Stimulated activated CD4-positive, alpha-beta T cell treated with anti-CD3 and anti-CD28 coated beads, Interleukin-4, amount 100 ng/mL, for 4 hours (primary cell): ENCODE measurements around the gene BRD1.
"Not testable (repeated sequence)": the region's sequence is repeated elsewhere in the genome, so short reads cannot be mapped to it uniquely, and the experiment has no call there.

Experiments used
- DNase-seq, 2 experiments: peaks; one replicate each; pipeline ENCODE4 v3.0.0-alpha.2; 2020

The BRD1 gene

GRCh38 chr22:49781886-49782285, 45.8 kb downstream of the BRD1 start:
- not testable (repeated sequence) for DNase-seq

- DNase-seq: no peak
Measured at GRCh38 chr22:49781289-49781782, 46.3 kb downstream of the BRD1 start.

DNA sequence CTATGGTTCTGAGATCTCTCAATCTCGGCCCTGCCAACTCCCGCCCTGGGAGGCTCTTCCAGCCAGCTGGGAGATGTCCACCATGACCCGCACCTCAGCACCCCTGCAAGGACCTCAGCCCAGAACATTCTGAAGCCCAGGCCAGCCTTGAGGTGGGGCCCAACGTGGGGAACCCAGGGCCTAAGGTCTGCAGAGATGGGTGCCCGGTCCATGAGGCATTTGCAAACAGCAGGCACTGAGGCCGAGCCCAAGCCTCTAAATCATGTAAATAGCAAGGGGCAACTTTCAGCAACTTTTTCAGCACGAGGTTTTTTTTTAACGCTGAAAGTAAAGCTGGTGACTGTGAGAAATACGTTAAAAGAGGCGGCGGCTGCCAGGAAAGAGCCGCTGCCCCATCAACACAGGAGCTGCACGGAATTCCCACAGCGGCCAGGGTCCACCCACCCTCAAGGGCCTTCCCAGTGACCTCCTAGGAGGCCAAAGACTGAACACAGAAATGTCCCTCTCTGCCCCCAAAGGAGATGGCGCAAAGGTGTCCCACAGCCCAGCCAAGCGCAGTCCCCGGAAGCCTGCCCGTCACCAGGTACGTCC, 46.9 kb downstream of the BRD1 start:
- no peak for DNase-seq

DNA sequence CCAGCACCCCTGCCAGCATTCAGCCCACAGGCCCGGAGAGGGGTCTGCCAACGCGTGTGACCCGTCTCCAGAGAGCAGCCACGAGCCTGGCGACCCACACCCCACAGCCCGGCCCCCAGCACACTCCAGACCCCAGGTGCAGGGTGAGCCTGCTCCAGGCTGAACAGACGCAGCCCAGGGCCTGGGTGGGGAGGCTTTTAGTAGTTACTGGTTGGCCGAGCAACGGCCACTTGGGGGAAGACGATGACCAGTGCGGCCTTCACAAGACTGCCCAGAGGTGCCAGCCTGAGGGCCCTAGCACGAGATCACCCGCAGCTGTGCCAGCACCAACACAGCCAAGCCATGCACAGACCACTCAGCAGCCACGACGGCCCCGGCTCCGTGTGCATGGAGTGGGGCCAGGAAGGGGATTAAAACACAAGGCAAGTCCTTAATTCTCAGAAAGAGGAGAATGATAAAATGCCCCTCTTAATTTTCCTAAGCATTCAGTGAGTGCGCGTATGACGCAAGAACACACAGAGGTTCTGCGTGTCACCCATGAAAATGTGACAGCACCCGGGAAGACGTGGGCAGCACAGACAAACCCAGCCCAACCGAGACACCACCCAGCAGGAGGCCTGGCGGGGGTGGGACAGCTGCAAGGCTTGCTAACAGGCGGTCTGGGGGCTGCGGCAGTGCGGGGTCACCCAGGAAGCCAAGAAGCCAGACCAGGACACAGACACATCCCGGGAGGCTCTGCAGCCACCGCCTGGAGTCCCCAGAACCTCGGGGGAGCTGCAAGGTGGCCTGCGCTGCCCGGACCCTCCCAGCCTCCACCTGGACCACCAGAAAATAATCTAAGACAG, 47.6 kb downstream of the BRD1 start:
- no peak for DNase-seq

DNA sequence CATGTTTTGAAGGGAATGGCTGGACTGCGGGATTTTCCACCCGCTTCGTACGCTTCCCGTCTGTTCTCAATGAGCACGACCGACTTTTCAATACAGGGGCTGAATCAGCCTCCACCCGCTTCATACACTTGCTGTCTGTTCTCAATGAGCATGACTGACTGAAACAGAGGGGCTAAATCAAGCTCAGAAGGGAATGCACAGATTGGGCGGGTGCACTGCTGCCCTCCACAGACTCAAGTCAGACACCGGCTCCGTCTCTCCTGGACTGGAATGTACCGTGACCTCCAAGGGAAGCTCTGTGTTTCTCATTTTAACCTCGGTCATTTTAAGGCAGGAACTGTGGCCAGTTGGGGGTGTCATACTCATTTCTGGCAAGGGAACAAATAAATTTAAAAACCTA, 48.5 kb downstream of the BRD1 start:
- no peak for DNase-seq

DNA sequence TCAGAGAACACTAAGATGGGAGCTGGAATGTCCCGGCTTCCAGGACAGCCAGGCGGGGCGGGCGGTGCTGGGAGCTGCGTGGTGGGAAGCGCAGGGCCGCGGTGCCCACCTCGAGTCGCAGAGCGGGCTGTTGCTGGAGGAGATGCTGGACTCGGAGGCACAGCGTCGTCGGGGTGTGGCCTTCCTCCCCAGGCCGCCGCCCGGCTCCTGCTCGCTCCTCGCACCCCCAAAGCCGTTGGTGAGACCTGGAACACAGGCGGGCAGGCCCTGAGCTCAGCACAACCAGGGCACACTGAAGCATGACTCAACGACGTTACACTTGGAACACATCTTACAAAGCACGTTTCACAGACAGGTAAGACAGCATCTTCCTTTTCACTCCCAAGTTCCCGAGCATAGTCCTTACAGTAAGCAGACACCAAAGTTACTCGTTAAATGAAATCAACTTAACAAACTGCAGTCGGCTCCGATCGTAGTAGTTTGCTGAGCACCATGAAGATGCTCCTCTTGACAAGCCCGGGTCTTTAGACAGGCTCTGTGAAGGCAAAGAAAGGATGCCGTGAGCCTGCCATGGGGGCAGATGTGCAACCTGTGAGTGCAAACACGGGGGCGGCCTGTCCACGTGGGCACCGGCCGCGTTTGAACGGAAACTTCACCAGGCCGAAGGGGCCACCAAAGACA, 50.0 kb downstream of the BRD1 start:
- DNase-seq: no peak

DNA sequence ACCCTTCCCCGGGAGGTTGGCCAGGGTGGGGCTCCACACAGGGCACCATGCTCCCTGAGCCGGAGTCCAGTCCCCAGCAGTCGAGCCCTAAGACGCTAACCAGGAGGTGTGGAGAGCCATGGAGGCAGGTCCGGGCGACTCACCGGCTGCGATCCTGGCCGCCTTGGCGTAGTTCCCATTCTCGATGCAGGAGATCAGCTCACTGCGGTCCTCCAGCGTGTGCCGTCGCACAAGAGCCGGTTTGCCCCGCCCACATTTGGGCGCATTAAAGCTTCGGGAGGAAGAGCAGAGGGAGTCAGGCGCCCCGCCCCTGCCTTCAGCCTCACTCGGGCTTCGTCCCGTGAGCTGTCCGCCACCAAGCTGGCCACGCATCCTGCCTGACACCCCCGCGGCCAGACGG, 50.8 kb downstream of the BRD1 start:
- no peak for DNase-seq

DNA sequence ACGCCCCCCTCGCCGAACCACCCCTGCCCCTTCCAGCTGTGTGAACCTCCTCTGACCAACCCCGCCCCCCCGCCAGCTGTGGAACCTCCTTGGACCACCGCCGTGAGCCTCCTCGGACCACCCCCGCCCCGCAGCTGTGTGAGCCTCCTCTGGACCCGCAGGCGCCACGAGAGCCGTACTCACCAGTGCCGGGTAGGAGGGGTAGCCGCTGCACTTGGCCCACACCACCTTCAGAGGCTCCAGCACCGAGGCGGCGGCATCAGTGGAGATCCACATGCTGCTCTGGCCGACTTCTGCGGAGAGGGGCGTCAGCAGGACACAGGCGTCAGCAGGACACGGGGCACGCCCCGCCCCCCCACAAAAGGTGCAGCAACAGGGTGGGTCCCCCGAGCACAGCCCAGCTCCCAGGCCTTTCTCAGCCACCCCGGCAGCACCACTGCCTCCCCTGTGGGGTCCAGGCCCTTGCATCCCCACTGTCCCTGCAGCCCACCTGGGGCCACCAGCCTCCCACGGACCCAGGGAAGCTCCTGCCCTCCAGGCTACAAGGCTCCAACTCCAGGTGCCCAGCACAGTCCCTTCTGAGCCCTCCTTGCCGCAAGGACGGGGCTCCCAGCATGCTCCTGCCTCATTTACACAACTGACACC, 51.7 kb downstream of the BRD1 start:
- no peak for DNase-seq

- DNase-seq: no peak
Measured at GRCh38 chr22:49775191-49775866, 52.3 kb downstream of the BRD1 start.

DNA sequence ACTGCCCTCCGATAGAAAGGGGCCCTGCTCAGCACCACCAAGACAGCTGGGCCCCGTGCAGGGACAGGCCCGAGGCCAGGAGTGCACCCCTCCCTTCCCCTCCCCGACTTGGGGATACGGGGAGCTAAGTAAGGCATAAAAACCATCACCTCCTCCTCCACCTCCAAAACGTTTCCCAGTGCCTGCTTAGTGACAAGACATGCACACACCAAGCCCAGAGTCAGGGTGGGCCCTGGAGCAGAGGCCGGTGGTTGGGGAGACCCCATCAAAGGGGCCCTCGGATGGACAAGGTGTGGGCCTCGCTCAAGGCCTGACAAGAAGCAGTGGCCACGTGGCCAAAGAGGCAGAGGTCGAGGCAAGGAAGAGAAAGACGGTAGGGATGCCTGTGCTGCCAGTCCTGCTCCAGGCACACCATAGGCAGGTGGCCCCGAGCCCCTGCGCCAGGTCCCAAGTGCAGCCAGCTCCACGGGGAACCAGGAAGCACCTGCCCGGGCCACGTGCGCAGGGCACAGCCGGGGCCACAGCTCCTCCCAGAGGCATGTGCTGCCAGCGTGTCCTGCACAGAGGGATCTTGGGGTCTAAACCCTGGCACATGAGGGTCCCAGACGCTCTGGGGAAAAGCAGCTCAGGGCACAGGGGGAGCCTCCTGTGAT, 53.0 kb downstream of the BRD1 start:
- no peak for DNase-seq

DNA sequence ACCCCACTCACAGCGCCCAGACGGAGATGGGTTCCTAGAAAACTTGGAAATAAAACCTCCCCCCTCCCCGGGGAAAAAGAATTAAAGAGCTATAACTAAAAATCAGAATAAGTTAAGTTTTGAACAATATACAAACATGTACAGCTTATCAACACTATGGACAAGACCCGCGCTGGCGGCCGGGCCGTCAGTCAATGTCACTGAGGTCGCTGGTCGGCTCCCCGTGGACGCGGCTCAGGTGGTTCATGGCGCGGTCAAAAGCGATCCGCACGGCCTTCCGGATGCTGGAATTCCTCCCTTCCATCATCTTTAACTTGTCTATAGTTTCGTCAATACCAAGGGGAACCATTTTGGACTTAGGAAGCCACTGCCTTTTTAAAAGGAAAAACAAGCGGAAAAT, 53.6 kb downstream of the BRD1 start:
- DNase-seq: no peak

- DNase-seq: no peak
Measured at GRCh38 chr22:49773531-49773930, 54.1 kb downstream of the BRD1 start.

DNA sequence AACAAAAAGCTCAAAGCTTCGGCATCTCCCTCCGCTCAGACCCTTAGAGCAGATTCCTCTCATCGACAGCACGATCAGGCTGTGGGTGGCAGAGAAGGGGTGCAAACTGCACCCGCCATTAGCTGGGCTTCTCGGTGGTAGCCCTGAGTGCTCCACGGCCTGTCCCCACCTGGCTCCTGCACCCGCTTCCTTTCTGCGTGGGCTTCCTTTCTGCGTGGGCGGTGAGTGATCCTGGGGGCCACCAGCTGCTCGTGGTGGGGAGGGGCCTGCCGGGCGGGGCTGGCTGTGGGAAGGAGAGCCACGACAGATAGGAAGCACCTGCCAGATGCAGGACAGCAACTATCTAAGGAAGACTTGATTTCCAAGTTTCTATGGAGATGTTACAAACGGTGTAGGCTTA, 55.0 kb downstream of the BRD1 start:
- no peak for DNase-seq

- no peak for DNase-seq
Measured at GRCh38 chr22:49771266-49772065, 56.2 kb downstream of the BRD1 start.

DNA sequence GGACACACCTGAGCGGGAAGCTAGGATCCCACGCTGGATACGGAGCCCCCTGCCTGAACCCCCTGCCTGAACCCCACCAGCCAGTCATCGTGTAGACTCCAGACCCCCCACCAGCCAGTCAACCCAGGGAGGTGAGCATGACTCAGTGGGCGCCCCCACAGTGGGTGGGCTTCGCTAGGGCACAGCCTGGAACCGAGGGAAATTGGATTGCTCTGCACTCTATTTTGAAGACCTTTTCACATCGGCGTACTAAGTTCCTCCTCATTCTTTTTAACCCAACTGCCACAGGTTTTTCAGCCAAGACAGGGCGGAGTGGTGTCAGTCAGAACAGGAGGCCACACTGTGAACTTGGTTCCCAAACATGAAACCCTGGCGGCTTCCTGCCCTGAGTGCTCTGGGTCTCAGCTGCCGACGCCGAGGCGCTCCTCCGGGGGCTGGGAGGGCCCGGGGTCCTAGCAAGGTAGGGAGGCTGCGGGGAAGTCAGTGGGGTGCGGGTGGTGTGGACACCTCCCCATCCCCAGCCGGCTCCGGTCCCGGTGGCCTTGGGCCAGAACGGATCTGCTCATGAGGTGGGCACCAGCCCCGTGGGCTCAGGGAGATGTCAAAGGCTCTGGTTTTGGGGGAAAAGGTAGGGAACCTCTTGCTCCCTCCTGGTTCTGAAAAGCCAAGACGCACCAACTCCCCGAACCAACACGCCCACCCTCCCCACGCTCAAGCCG, 57.0 kb downstream of the BRD1 start:
- no peak for DNase-seq

- DNase-seq: no peak
Measured at GRCh38 chr22:49769691-49770546, 57.8 kb downstream of the BRD1 start.

GRCh38 chr22:49768951-49769690, 58.6 kb downstream of the BRD1 start:
- no peak for DNase-seq

- DNase-seq: no peak
Measured at GRCh38 chr22:49768077-49768910, 59.4 kb downstream of the BRD1 start.
